GM21576 (cell line): ENCODE measurements around the gene NPL.

Experiments
- ATAC-seq: cut with Tn5 transposase; IDR thresholded peaks from one replicate; pipeline ENCODE4 v1.9.1; 2021; ENCODE audit warnings: mild to moderate bottlenecking, moderate library complexity; ENCODE audit not compliant: unreplicated experiment

Gene NPL

DNA sequence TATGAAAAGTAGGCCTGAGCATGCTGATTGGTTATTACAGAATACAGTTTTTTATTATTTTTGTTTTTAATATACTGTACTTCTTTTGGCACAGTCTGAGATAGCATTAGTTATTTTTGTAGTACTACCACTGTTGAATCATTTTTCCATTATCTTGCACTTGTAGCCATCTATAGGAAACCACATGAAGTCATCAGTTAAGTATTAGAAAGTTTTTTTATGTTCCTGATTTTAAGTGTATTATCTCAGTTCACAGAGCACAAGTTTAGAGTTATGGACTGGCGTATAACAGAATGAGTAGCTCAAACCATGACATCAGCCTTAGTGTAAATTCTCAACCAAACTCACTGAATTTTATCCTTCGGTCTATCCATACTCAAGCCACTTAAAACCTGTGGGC is 72.4 kb downstream of the NPL start:
- ATAC-seq = no peak

DNA sequence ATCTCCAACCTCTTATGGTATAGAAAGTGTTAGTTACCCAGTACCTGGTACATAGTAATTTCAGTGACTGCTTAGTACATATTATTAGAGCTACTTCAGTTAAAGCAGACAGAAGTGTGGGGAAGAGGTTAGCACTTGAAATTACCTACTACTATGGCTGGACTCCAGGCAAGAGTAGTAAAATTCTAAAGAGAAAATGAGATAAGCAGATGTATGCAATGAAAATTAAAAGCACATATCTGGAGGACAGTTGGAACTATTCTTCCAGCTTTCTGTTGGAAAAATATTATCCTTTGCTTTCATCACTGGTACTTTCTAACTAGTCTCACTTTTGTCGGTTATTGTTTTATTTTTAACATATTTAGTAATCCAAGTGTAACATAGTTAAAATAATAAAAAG is 73.3 kb downstream of the NPL start:
- ATAC-seq = no peak

DNA sequence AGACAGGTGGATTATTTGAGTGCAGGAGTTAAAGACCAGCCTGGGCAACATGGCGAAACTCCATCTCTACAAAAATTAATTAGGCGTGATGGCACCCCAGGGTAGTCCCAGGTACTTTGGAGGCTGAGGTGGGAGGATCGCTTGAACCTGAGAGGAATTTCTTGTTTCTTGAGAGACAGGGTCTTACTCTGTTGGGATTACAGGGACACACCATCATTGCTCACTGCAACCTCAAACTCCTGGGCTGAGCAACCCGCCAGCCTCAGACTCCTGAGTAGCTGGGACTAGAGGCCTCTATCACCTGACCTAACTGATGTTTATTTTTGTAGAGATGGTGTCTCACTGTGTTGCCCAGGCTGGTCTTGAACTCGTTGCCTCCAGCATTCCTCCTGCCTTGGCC is 74.4 kb downstream of the NPL start:
- ATAC-seq = no peak

DNA sequence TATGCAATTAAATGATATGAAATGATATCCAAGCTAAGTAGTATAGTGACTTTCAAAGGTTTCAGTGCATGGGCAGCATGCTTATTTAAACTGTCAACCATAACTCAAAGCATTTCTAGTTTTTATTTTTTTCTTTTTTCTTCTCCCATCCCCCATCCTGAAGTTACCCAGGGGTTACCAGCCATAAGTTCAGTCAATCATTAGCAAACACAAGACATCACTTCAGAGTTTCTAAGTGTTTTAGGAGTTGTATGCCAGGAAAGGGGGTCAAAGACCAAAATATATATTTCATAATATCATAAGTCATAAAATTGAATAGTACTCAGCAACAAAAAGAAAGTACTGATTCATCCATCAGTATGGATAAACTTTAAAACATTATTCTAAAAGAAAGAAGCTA is 78.3 kb downstream of the NPL start:
- ATAC-seq = no peak

DNA sequence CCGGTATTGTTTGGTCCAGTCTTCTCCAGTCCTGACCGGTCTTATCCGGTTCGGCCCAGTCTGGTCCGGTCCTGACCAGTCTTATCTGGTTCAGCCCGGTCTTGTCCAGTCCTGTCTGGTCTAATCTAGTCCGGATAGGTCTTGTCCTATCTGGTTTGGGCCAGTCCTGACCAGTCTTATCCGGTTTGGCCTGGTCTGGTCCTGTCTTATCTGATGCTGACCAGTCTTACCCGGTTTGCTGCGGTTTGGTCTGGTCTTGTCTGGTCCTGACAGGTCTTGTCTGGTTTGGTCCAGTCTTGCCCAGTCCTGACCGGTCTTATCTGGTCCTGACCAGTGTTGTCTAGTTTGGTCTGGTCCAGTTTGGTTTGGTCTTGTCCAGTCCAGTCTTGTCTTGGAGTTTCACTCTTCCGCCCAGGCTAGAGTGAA is 79.7 kb downstream of the NPL start:
- ATAC-seq = no peak

DNA sequence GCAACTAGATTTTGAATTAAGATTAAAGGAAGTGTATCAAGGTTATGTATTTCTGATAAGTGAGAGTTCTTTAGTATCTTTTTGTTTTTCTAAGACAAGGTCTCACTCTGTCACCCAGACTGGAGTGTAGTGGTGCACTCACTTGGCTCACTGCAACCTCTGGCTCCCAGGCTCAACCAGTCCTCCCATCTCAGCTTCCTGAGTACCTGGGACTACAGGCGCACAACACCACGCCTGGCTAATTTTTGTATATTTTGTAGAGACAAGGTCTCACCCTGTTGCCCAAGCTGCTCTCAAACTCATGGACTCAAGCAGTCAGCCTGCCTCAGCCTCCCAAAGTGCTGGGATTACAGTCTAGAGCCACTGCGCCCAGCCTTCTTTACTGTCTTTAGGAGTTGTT is 83.3 kb downstream of the NPL start:
- no peak for ATAC-seq

DNA sequence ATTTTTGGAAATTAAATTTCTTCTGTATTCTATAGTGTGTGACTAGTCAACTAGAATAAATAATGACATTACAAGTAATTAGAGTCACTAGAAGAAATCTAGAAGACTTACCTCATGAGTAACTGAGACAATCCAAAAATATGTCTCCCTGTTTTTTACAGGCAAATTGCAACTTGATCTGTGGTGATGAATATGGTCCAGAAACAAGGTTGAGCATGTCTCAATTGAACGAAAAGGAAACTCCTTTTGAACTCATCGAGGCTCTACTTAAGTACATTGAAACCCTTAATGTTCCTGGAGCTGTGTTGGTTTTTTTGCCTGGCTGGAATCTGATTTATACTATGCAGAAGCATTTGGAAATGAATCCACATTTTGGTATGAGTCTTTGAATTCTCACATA is 86.3 kb downstream of the NPL start:
- ATAC-seq = no peak

DNA sequence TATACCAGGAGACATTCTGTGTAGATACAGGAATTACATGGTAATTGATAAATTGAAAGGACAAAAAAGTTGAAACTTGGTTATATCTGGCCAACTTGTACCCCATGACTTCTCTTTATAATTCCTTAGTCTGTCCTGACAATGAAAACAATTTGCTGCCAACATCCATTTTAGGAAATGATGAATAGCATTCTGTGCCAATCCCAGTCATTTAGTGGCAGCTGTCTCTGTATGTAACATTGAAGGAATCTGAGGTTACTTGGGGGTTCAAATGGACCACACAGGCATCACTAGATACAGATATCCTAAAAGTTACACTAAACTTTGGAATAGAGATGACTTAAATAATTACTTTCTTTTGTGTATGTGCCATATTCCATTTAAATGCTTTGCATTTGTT is 87.8 kb downstream of the NPL start:
- no peak for ATAC-seq

DNA sequence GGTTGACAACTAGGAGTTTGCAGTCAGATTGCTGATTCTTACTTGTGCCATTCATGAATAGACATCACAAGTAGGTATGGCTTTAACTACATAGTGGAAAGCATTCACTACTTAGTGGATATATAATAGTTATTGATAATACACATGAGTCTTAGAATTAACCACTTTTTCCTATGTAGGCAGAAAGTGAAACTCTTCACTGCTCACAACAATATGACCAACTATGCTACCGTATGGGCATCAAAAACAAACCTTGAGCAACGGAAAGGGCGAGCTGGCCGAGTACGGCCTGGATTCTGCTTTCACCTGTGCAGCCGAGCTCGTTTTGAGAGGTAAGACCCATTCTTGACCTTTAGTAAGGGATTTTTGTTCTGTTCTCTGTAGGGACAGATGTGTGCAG is 88.3 kb downstream of the NPL start:
- no peak for ATAC-seq
